Nephron progenitor cell (in vitro differentiated cells): ENCODE measurements around the gene NME4.
A peak's percentile ranks its signal among the peaks of the same experiment; 100 is the strongest.

Experiments
- DNase-seq: peaks from one replicate; pipeline ENCODE4 v3.0.0; 2021
- H3K27ac Mint-ChIP-seq: 2 replicates; pipeline ENCODE4 v1.8.0; 2021; ENCODE audit warnings: mild to moderate bottlenecking, moderate library complexity, mixed read lengths
- H3K27me3 Mint-ChIP-seq: 2 replicates; pipeline ENCODE4 v1.8.0; 2021; ENCODE audit warnings: mild to moderate bottlenecking, low read depth, mixed read lengths; ENCODE audit not compliant: poor library complexity
- H3K36me3 Mint-ChIP-seq: 2 replicates; pipeline ENCODE4 v1.8.0; 2021; ENCODE audit warnings: low read depth, mixed read lengths
- H3K4me1 Mint-ChIP-seq: 2 replicates; pipeline ENCODE4 v1.8.0; 2021; ENCODE audit warnings: mixed read lengths
- H3K4me3 Mint-ChIP-seq: 2 replicates; pipeline ENCODE4 v1.8.0; 2021; ENCODE audit warnings: mild to moderate bottlenecking, moderate library complexity, mixed read lengths
- H3K9me3 Mint-ChIP-seq: 2 replicates; pipeline ENCODE4 v1.8.0; 2021; ENCODE audit warnings: mild to moderate bottlenecking, moderate library complexity, mixed read lengths
- TF ChIP-seq, protein P1 (sequence below): fragments of 200-600 bp; sonication (generic); IDR thresholded peaks from 2 replicates; pipeline ENCODE4 v1.5.0; 2021; ENCODE audit warnings: antibody characterized with exemption

NME4 gene

DNA sequence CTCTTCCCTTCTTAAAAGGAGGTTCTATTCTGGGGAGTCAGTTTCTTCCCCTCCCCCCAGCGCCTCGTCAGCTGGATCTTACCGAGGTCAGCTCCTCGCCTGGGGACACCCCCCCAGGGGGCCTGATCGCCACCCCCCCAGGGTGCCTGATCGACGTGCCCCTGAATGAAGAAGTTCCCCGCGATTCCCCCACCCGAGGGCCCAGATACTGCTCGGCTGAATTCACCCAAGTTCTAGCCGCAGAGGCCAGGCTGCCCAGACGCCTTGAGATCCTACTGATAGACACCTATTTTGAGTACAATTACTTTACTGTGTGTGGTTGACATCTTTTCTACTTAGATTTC lies 29.9 kb downstream of the NME4 start:
- H3K9me3 Mint-ChIP-seq = no peaks in the 10 kb centered on the region
- TF ChIP-seq, protein P1, sequence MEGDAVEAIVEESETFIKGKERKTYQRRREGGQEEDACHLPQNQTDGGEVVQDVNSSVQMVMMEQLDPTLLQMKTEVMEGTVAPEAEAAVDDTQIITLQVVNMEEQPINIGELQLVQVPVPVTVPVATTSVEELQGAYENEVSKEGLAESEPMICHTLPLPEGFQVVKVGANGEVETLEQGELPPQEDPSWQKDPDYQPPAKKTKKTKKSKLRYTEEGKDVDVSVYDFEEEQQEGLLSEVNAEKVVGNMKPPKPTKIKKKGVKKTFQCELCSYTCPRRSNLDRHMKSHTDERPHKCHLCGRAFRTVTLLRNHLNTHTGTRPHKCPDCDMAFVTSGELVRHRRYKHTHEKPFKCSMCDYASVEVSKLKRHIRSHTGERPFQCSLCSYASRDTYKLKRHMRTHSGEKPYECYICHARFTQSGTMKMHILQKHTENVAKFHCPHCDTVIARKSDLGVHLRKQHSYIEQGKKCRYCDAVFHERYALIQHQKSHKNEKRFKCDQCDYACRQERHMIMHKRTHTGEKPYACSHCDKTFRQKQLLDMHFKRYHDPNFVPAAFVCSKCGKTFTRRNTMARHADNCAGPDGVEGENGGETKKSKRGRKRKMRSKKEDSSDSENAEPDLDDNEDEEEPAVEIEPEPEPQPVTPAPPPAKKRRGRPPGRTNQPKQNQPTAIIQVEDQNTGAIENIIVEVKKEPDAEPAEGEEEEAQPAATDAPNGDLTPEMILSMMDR = no peak
- DNase-seq = no peak
- H3K4me1 Mint-ChIP-seq = peaks cover 56% of the 10 kb centered on the region
- no peak overlapping the region for H3K27ac Mint-ChIP-seq
- H3K27me3 Mint-ChIP-seq = peaks cover 28% of the 10 kb centered on the region
- peak overlapping the region; percentile 89 for H3K4me3 Mint-ChIP-seq
- peaks cover 27% of the 10 kb centered on the region for H3K36me3 Mint-ChIP-seq

DNA sequence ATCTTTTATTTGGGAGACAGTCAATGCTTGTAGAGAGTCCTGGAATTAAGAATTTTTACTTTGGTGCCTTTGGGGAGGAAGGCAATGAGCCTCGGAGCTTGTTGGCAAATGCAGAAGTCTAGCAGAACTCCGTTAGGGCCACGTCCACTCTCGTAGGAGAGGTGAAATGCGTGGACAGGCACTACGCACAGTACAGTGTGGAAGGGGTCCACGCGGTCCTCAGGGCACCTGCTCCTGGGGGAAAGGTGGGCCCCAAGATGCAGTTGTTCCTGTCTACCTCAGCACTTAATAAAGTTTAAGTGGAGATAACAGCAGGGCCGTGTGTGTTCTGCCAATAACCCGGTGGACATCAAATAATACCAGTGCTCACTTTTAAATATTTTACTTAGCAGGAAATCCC lies 30.3 kb downstream of the NME4 start:
- TF ChIP-seq, protein P1 = no peak
- DNase-seq = no peak
- peaks cover 27% of the 10 kb centered on the region for H3K36me3 Mint-ChIP-seq
- H3K27ac Mint-ChIP-seq = no peak overlapping the region
- no peaks in the 10 kb centered on the region for H3K9me3 Mint-ChIP-seq
- H3K4me1 Mint-ChIP-seq = peaks cover 56% of the 10 kb centered on the region
- H3K4me3 Mint-ChIP-seq = peak overlapping the region; percentile 89
- peaks cover 26% of the 10 kb centered on the region for H3K27me3 Mint-ChIP-seq

DNA sequence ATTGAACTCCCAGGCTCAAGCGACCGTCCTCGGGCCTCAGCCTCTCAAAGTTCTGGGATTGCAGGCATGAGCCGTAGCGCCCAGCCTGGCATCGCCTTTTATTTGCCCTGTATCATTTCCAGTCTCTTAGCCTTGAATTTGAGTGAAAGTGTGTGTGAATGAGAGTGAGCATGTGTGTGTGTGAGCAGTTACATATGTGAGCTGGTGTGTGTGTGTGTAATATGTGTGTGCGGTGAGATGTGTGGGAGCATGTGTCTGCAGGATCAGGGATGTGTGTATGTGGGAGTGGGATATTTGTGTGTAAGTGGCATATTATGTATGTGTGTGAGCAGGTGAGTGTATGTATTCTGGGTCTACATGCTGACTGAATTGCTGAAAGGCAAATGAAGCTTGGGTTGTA lies 33.9 kb downstream of the NME4 start:
- H3K36me3 Mint-ChIP-seq = peaks cover 51% of the 10 kb centered on the region
- no peak overlapping the region for H3K27ac Mint-ChIP-seq
- H3K4me3 Mint-ChIP-seq = no peak overlapping the region
- H3K9me3 Mint-ChIP-seq = no peaks in the 10 kb centered on the region
- no peak for DNase-seq
- TF ChIP-seq, protein P1 = no peak
- H3K27me3 Mint-ChIP-seq = no peaks in the 10 kb centered on the region
- peaks cover 47% of the 10 kb centered on the region for H3K4me1 Mint-ChIP-seq

DNA sequence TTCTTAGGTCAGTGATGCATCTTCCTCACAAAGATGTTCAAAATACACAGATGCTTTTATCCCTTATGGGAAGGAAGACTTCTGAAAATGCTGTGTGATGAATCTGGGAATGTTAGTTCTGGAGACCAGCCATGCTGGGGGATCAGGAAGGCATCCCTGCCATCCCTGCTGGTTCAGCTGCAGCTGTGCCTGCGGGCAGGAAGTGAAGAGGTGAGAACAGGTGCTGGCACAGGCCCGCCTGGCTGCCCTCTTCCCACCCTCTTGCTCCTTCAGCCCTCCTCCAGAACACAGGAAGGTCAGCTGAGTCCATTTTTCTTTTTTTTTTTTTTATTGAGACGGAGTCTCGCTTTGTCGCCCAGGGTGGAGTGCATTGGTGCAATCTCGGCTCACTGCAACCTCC lies 43.6 kb downstream of the NME4 start:
- H3K4me3 Mint-ChIP-seq = no peak overlapping the region
- TF ChIP-seq, protein P1 = no peak
- H3K27me3 Mint-ChIP-seq = no peaks in the 10 kb centered on the region
- DNase-seq = no peak
- peak overlapping the region; percentile 57 for H3K27ac Mint-ChIP-seq
- peaks cover 28% of the 10 kb centered on the region for H3K4me1 Mint-ChIP-seq
- H3K36me3 Mint-ChIP-seq = peaks cover 50% of the 10 kb centered on the region
- no peaks in the 10 kb centered on the region for H3K9me3 Mint-ChIP-seq

DNA sequence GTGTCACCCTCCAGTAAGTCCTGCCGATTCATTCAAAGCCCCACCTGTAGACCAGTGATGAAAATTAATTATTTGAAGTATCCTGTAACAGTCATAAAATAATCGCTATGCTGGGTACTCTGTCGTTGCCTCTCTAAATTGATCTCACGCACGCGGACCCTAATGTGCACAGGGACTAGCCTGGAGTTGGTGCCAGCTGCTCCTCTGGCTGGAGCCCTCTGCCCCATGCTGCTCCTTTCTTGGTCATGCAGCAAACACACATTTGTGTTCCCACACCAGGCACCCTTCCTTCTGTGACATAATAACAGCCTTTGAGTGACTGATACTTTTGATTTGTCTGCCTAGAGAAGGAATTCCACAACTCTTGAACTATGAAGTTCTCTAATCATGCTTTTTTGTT lies 44.4 kb downstream of the NME4 start:
- H3K27ac Mint-ChIP-seq = peak overlapping the region; percentile 71
- peaks cover 28% of the 10 kb centered on the region for H3K4me1 Mint-ChIP-seq
- H3K27me3 Mint-ChIP-seq = no peaks in the 10 kb centered on the region
- DNase-seq = no peak
- TF ChIP-seq, protein P1 = no peak
- peaks cover 46% of the 10 kb centered on the region for H3K36me3 Mint-ChIP-seq
- no peak overlapping the region for H3K4me3 Mint-ChIP-seq
- H3K9me3 Mint-ChIP-seq = no peaks in the 10 kb centered on the region

DNA sequence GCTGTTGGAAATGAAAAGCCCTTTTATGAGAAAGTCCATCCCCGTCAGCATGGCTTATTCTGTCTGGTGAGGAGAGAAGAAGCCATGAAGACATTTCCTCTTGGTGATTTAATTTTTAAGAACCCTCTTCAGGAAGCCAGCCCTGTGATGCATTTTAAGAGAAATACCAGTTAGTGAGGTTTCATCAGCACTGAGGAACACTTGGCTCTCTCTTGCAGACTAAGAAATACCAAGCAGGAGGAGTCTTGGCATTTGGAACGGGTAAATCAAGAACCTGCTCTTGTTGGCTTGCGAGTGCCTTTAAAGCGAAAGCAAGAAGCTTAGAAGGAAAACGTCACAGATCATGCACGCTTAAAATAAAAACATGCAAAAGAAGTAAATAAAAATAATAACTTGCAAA lies 46.0 kb downstream of the NME4 start:
- peaks cover 3% of the 10 kb centered on the region for H3K9me3 Mint-ChIP-seq
- no peak overlapping the region for H3K4me3 Mint-ChIP-seq
- DNase-seq = no peak
- no peaks in the 10 kb centered on the region for H3K27me3 Mint-ChIP-seq
- H3K27ac Mint-ChIP-seq = peak overlapping the region; percentile 56
- TF ChIP-seq, protein P1 = no peak
- H3K36me3 Mint-ChIP-seq = peaks cover 49% of the 10 kb centered on the region
- peaks cover 28% of the 10 kb centered on the region for H3K4me1 Mint-ChIP-seq
